CD14-positive monocyte (primary cell): Measurements from ENCODE around the gene ZNF212. TPM values are rescaled to one million over a fixed set of nuclear protein-coding genes. Genes with fewer than 3 reads are reported as not detected.
A peak's percentile ranks its signal among the peaks of the same experiment; 100 is the strongest.

Experiments used
- DNase-seq, 3 donors: peaks; one replicate each; pipeline ENCODE4 v3.0.0-alpha.2; 2011 to 2022
- H2AFZ ChIP-seq: 2 replicates; pipeline ENCODE4 v1.6.0; 2012; ENCODE audit warnings: mild to moderate bottlenecking, low read depth, low read length, inconsistent platforms; ENCODE audit not compliant: insufficient read depth, poor library complexity, severe bottlenecking
- H3K27ac ChIP-seq, 2 donors: 1 replicate in 1 of 2; 2 replicates in 1 of 2; pipeline ENCODE4 v1.5.1; 2012 to 2013; ENCODE audit warnings: low read length in 2 of 2, control low read depth in 1 of 2, inconsistent platforms in 1 of 2, low read depth in 1 of 2, mild to moderate bottlenecking in 1 of 2
- H3K27me3 ChIP-seq, 2 donors: one replicate each; pipeline versions ENCODE4 v1.6.0 to v1.6.1; 2011 to 2013; ENCODE audit warnings: low read length in 2 of 2; ENCODE audit not compliant: control insufficient read depth in 2 of 2, insufficient read depth in 2 of 2
- H3K36me3 ChIP-seq, 2 donors: replicated peaks in 1 of 2; 1 replicate in 1 of 2; 2 replicates in 1 of 2; pipeline versions ENCODE4 v1.5.1 to v1.6.1; 2012 to 2013; ENCODE audit warnings: low read length in 2 of 2, control low read depth in 1 of 2, inconsistent platforms in 1 of 2, mild to moderate bottlenecking in 1 of 2; ENCODE audit not compliant: insufficient read depth in 2 of 2, control insufficient read depth in 1 of 2
- H3K4me1 ChIP-seq, 2 donors: 1 replicate in 1 of 2; 2 replicates in 1 of 2; pipeline versions ENCODE4 v1.5.1 to v1.6.1; 2012 to 2013; ENCODE audit warnings: low read length in 2 of 2, control low read depth in 1 of 2, inconsistent platforms in 1 of 2, mild to moderate bottlenecking in 1 of 2, moderate library complexity in 1 of 2; ENCODE audit not compliant: insufficient read depth in 2 of 2, control insufficient read depth in 1 of 2
- H3K4me2 ChIP-seq: replicated peaks from 2 replicates; pipeline ENCODE3; 2012; ENCODE audit warnings: low read length, moderate library complexity, mild to moderate bottlenecking; ENCODE audit not compliant: poor library complexity, severe bottlenecking; ENCODE audit errors: extremely low read depth
- H3K4me3 ChIP-seq, 3 experiments: fragments of 200-600 bp in 1 of 3; sonication (generic) in 1 of 3; replicated peaks in 1 of 3; 1 replicate in 2 of 3; 2 replicates in 1 of 3; pipeline ENCODE4 v1.5.1; 2011 to 2013; ENCODE audit warnings: low read length in 3 of 3, mild to moderate bottlenecking in 3 of 3, control low read depth in 2 of 3, low read depth in 2 of 3, inconsistent platforms in 1 of 3, moderate library complexity in 1 of 3
- H3K79me2 ChIP-seq: 2 replicates; pipeline ENCODE4 v1.6.0; 2012; ENCODE audit warnings: mild to moderate bottlenecking, control low read depth, inconsistent platforms, low read length, moderate library complexity; ENCODE audit not compliant: insufficient read depth
- H3K9ac ChIP-seq: 2 replicates; pipeline ENCODE4 v1.6.0; 2017; ENCODE audit warnings: low read length, mild to moderate bottlenecking; ENCODE audit not compliant: insufficient read depth, poor library complexity, severe bottlenecking
- H3K9me3 ChIP-seq, 2 donors: replicated peaks in 1 of 2; 1 replicate in 1 of 2; 2 replicates in 1 of 2; pipeline versions ENCODE4 v1.5.1 to v1.6.1; 2012 to 2013; ENCODE audit warnings: low read length in 2 of 2, control low read depth in 1 of 2; ENCODE audit not compliant: control insufficient read depth in 1 of 2, insufficient read depth in 1 of 2
- H4K20me1 ChIP-seq: 2 replicates; pipeline ENCODE4 v1.6.0; 2012; ENCODE audit warnings: mild to moderate bottlenecking, low read length, control low read depth, moderate library complexity; ENCODE audit not compliant: insufficient read depth
- H3K27ac Mint-ChIP-seq, 7 donors: one replicate each; pipeline ENCODE4 v1.8.0; 2020; ENCODE audit warnings: mild to moderate bottlenecking in 7 of 7, mixed read lengths in 7 of 7, moderate library complexity in 6 of 7, inconsistent platforms in 2 of 7
- H3K27me3 Mint-ChIP-seq, 3 donors: one replicate each; pipeline ENCODE4 v1.8.0; 2021 to 2022; ENCODE audit warnings: low read depth in 3 of 3, mild to moderate bottlenecking in 3 of 3, mixed read lengths in 3 of 3, moderate library complexity in 3 of 3, inconsistent platforms in 1 of 3
- H3K36me3 Mint-ChIP-seq, 2 donors: one replicate each; pipeline ENCODE4 v1.8.0; 2020; ENCODE audit warnings: mixed read lengths in 2 of 2, inconsistent platforms in 1 of 2, mild to moderate bottlenecking in 1 of 2
- H3K4me1 Mint-ChIP-seq: one replicate; pipeline ENCODE4 v1.8.0; 2020; ENCODE audit warnings: mild to moderate bottlenecking, mixed read lengths
- H3K4me3 Mint-ChIP-seq, 2 donors: one replicate each; pipeline ENCODE4 v1.8.0; 2020; ENCODE audit warnings: mild to moderate bottlenecking in 2 of 2, mixed read lengths in 2 of 2, moderate library complexity in 1 of 2
- H3K9me3 Mint-ChIP-seq, 7 donors: one replicate each; pipeline ENCODE4 v1.8.0; 2020 to 2022; ENCODE audit warnings: mixed read lengths in 7 of 7, mild to moderate bottlenecking in 6 of 7, moderate library complexity in 6 of 7, inconsistent platforms in 2 of 7
- CTCF ChIP-seq: fragments of 200-600 bp; IDR thresholded peaks from one replicate; pipeline ENCODE4 v1.8.0; 2022; ENCODE audit warnings: antibody characterized with exemption, mild to moderate bottlenecking
- WGBS: methylation state at CpG from one replicate; pipeline ENCODE4 v1.1.5; 2013; ENCODE audit warnings: missing lambda C conversion rate; ENCODE audit not compliant: insufficient coverage; 5-methylcytosine and 5-hydroxymethylcytosine counted together
- intact Hi-C, 2 donors: fragments of 100-400 bp; cut with micrococcal nuclease; formaldehyde crosslinking; loops; one replicate each; pipeline versions ENCODE4 v1.15.0 to v1.15.1; 2023
- polyA plus RNA-seq, 3 donors: library from polyadenylated mRNA; depleted of rRNA in 1 of 3; unstranded in 2 of 3; stranded (reverse) in 1 of 3; fragments of 300-500 nt in 2 of 3; fragments of >200 nt in 1 of 3; fragmentation: Illumina TruSeq in 2 of 3; gene quantifications; 1 replicate in 2 of 3; 2 replicates in 1 of 3; pipeline ENCODE4 v1.2.3, GENCODE V29; 2012 to 2021

The ZNF212 gene
- polyA plus RNA-seq, 3 donors = 1.6 to 5.9 (median 2.3) TPM

GRCh38 chr7:149196151-149196704 lies 43.2 kb upstream of the ZNF212 start:
- no peak for TF ChIP-seq CTCF
- peak overlapping the region; percentile 92 for H3K4me2 ChIP-seq
- H3K36me3 Mint-ChIP-seq = peaks cover 29 to 35% of the 10 kb centered on the region in 2 donors
- no peaks in the 10 kb centered on the region for H3K9me3 ChIP-seq
- peaks cover 30 to 32% of the 10 kb centered on the region in 2 donors for H3K36me3 ChIP-seq
- DNase-seq = no peak
- peaks cover 11% of the 10 kb centered on the region for H4K20me1 ChIP-seq
- H2AFZ ChIP-seq = peak overlapping the region; percentile 85
- H3K9ac ChIP-seq = peak overlapping the region; percentile 78
- no peaks in the 10 kb centered on the region for H3K27me3 ChIP-seq
- H3K79me2 ChIP-seq = peaks cover 41% of the 10 kb centered on the region
- H3K4me3 Mint-ChIP-seq = peak overlapping the region; percentile 78 to 91
- peak overlapping the region; percentile 3 to 76 for H3K27ac ChIP-seq
- peaks cover 17 to 21% of the 10 kb centered on the region in 2 donors for H3K4me1 ChIP-seq
- H3K4me1 Mint-ChIP-seq = peaks cover 25% of the 10 kb centered on the region
- H3K4me3 ChIP-seq = peak overlapping the region; percentile 45 to 93 (median 65)
- H3K9me3 Mint-ChIP-seq = peaks cover 0 to 2% (median 0%) of the 10 kb centered on the region in 7 donors
- H3K27me3 Mint-ChIP-seq = peaks cover 5 to 8% (median 7%) of the 10 kb centered on the region in 3 donors
- WGBS = 5% methylated on average over 9 of the region's 17 CpGs
- intact Hi-C loops = no loop called here
- H3K27ac Mint-ChIP-seq = peak overlapping the region in 6 of 7 donors; percentile 32 to 82 (median 66)

DNA sequence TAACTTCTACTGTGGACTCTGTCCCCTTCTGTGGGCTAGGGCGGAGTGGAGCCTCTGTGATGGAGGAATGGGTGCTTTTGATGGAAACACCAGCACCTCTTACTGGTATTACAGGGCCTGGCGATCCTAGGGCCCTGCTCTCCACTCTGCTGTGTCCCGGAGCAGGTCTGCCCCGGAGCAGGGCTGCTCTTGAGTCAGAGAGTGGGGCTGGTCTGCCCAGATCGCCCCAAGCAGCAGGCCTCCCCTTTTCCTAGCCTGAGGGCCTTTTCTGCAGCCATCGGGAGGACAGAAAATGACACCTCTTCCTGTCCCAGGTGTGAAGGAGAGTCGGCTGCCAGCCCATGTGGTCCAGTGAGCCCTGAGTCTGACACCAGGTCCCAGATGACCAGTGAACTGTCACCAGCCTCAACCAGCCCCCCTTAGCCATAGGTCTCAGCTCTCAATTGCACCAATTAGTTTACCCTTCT lies 42.7 kb upstream of the ZNF212 start:
- DNase-seq = no peak

More for the DNA sequence above, 42.7 kb upstream of the ZNF212 start:
- H3K4me1 ChIP-seq = peaks cover 17 to 21% of the 10 kb centered on the region in 2 donors
- 32% methylated on average over 2 of the region's 7 CpGs for WGBS
- H3K9ac ChIP-seq = peak overlapping the region; percentile 78
- H3K27me3 Mint-ChIP-seq = peaks cover 0 to 4% (median 2%) of the 10 kb centered on the region in 3 donors
- peaks cover 41% of the 10 kb centered on the region for H3K79me2 ChIP-seq
- H3K9me3 Mint-ChIP-seq = peaks cover 0 to 2% (median 0%) of the 10 kb centered on the region in 7 donors
- peak overlapping the region; percentile 85 for H2AFZ ChIP-seq
- H3K27ac ChIP-seq = peak overlapping the region; percentile 3 to 76
- TF ChIP-seq CTCF = no peak
- H3K4me3 Mint-ChIP-seq = peak overlapping the region; percentile 78 to 91
- peaks cover 23% of the 10 kb centered on the region for H3K4me1 Mint-ChIP-seq
- peaks cover 11% of the 10 kb centered on the region for H4K20me1 ChIP-seq
- H3K27me3 ChIP-seq = no peaks in the 10 kb centered on the region
- peaks cover 33 to 37% of the 10 kb centered on the region in 2 donors for H3K36me3 ChIP-seq
- peak overlapping the region; percentile 92 for H3K4me2 ChIP-seq
- peaks cover 32 to 40% of the 10 kb centered on the region in 2 donors for H3K36me3 Mint-ChIP-seq
- H3K4me3 ChIP-seq = peak overlapping the region; percentile 45 to 93 (median 65)
- no peaks in the 10 kb centered on the region for H3K9me3 ChIP-seq
- peak overlapping the region in 5 of 7 donors; percentile 32 to 82 (median 65) for H3K27ac Mint-ChIP-seq
- intact Hi-C loops = no loop called here
